NT2/D1 (cell line): ENCODE data around the gene SCYGR6.

Experiments used
- DNase-seq: peaks from one replicate; pipeline ENCODE4 v3.0.0-alpha.2; 2011; ENCODE audit warnings: low read depth, low spot score
- H3K27me3 ChIP-seq: 2 replicates; pipeline ENCODE4 v1.6.0; 2011; ENCODE audit warnings: mild to moderate bottlenecking; ENCODE audit not compliant: insufficient read length, insufficient read depth
- H3K36me3 ChIP-seq: 2 replicates; pipeline ENCODE4 v1.6.1; 2011; ENCODE audit warnings: mild to moderate bottlenecking, low read length, mixed read lengths; ENCODE audit not compliant: insufficient read depth, insufficient read length
- H3K4me1 ChIP-seq: 2 replicates; pipeline ENCODE4 v1.5.1; 2011; ENCODE audit not compliant: insufficient read depth, insufficient read length
- H3K4me3 ChIP-seq: 2 replicates; pipeline ENCODE4 v1.5.1; 2011; ENCODE audit warnings: low read depth; ENCODE audit not compliant: insufficient read length
- H3K9ac ChIP-seq: 2 replicates; pipeline ENCODE4 v1.6.0; 2011; ENCODE audit warnings: low read depth; ENCODE audit not compliant: insufficient read length
- H3K9me3 ChIP-seq: 2 replicates; pipeline ENCODE4 v1.5.1; 2011; ENCODE audit warnings: mild to moderate bottlenecking, low read length; ENCODE audit not compliant: insufficient read depth
- SUZ12 ChIP-seq: IDR thresholded peaks from 2 replicates; pipeline ENCODE4 v1.6.1; 2011; ENCODE audit not compliant: insufficient read length, insufficient read depth; ENCODE audit errors: extremely low read depth
- YY1 ChIP-seq: IDR thresholded peaks from 2 replicates; pipeline ENCODE4 v1.6.1; 2011; ENCODE audit not compliant: insufficient read length, insufficient read depth
- ZNF274 ChIP-seq: IDR thresholded peaks from 2 replicates; pipeline ENCODE4 v1.6.1; 2011; ENCODE audit warnings: mild to moderate bottlenecking, low read depth, low read length

The SCYGR6 gene

DNA sequence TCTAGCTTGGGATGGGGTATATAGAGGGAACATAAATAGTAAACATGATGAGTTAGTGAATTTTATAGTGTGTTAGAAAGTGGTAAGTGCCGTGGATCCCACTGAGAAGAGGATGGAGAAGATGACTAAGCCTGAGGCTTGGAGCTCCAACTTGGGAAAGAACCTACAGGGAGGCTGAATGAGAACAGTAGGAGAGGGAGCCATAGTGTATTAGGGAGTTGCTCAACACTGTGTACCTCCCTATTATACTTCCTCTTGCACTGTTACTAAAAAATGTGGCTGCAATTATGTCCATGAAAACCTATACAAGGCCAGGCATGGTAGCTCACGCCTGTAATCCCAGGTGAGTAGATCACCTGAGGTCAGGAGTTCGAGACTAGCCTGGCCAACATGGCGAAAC, 3.9 kb downstream of the SCYGR6 start:
- TF ChIP-seq ZNF274 (no peak), YY1 (no peak), SUZ12 (no peak)
- no peak for DNase-seq
- no peaks in the 10 kb centered on the region for H3K36me3 ChIP-seq

DNA sequence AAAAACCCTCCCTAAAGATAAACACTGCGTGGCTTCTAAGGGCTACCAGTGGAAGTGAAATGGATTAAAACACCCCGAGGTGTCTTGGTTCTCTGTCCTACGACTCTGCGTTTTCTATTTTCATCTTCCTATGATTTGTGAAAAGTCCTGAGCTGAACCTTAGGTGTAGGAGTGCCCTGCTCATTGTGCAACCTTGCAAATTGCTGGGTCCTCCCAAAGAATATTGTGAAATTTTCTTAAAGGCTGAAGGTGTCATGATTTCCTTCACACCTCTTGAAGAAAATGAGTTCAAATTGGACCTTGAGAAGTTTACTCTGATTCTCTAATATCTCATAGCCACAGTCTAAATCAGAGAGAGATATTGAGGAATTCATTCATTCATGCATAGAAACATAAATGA, 4.9 kb downstream of the SCYGR6 start:
- Histone ChIP-seq H3K4me1 (no peaks in the 10 kb centered on the region), H3K9me3 (no peaks in the 10 kb centered on the region), H3K36me3 (no peaks in the 10 kb centered on the region), H3K27me3 (peaks cover 2% of the 10 kb centered on the region), H3K4me3 (no peak overlapping the region), H3K9ac (no peak overlapping the region)
- DNase-seq, result no peak
- no peak for TF ChIP-seq YY1

More for the DNA sequence above, 3.9 kb downstream of the SCYGR6 start:
- peaks cover 2% of the 10 kb centered on the region for H3K27me3 ChIP-seq
- H3K9me3 ChIP-seq, result no peaks in the 10 kb centered on the region
- no peaks in the 10 kb centered on the region for H3K4me1 ChIP-seq
- no peak overlapping the region for H3K9ac ChIP-seq
- H3K4me3 ChIP-seq, result no peak overlapping the region

DNA sequence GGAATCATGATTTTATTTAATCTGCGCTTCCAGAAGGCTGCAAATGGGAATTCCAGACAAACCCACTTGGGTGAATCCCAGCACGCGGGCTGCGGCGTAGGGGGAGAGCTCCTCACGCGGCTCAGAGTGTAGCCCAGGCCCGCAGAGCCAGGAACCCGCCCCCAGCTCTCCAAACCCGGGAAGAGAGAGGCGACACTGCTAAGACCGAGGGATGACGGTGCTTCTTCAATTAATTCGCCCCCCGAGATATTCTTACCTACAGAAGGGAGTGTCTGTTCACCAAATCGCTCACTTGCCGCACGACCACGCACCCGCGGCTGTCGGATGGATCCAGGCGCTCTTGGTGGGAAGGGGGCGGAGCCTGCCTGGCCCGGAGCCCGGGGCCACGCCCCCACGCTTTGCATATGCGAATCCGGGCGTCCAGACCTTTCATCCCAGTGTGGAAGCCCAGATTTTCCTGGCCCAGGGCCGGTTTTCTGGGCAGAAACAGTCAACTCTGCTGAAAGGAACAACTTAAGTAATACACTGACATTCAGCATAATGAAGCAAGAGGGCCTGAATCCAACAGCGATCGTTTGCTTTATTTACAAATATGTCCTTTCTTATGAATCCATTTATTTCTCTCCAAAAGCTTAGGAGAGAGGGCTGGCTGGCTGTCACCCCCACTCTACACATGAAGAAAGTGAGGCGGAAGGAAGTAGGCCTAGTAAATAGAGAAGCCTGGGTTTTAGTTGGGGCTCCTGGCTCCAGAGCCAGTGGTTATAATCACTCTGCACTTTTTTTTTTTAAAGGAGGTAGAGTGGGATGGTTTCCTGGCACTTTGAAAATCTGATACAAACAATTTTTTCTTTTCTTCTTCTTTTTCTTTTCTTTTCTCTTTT, 6.6 kb downstream of the SCYGR6 start, which contains the start of gene SLC19A3:
Gene SLC19A3, minus strand, starts transcription at position 342 of the 881 bp plus-strand sequence. CDS start 15,710 bp downstream, outside the sequence.
- peak; percentile 82 for DNase-seq
- Histone ChIP-seq H3K36me3 (no peaks in the 10 kb centered on the region), H3K9me3 (no peaks in the 10 kb centered on the region), H3K9ac (peak within 1 kb of the TSS; percentile 57), H3K4me3 (peak within 1 kb of the TSS; percentile 52), H3K27me3 (peaks cover 2% of the 10 kb centered on the region), H3K4me1 (no peaks in the 10 kb centered on the region)
- TF ChIP-seq YY1 (no peak), SUZ12 (no peak), ZNF274 (no peak)

DNA sequence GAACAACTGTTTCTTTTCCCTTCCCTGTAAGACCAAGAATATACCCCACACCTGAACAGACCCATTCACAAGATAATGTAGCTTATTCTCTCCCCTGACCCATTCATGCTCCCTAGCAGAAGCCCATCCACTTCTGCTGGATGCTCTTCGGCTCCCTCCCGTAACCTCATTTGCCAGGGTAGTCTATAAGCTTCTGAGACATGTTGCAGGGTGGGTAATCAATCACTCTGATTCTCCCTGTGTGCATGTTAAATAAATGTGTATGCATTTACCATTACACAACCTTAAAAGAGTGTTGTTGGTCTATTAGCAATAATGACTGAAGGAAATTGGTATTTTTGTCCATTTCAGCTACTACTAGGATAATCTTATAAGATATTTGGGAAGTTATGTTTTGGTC, 8.1 kb downstream of the SCYGR6 start:
- H3K9me3 ChIP-seq, result no peaks in the 10 kb centered on the region

DNA sequence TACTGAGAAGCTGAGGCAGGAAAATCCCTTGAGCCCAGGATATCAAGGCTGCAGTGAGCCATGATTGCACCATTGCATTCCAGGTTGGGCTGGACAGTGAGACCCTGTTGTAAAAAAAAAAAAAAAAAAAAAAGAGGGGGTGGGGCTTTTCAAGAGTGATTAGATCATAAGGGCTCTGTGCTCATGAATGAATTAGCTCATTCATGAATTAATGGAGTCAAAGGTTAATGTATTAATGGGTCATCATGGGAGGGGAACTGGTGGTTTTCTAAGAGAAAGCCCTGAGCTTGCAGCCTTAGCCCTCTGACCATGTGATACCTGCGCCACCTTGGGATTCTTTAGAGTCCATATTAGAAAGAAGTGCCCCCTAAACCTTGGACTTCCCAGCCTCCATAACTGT, 11.3 kb downstream of the SCYGR6 start:
- Histone ChIP-seq H3K4me3 (no peak overlapping the region), H3K9me3 (peaks cover 6% of the 10 kb centered on the region; the same call in 1 of the 2 replicates), H3K27me3 (peaks cover 2% of the 10 kb centered on the region), H3K36me3 (no peaks in the 10 kb centered on the region), H3K4me1 (no peaks in the 10 kb centered on the region), H3K9ac (no peak overlapping the region)
- TF ChIP-seq SUZ12, result no peak
- no peak for TF ChIP-seq YY1
- no peak for TF ChIP-seq ZNF274
- no peak for DNase-seq

More for the DNA sequence above, 8.1 kb downstream of the SCYGR6 start:
- H3K27me3 ChIP-seq, result peaks cover 2% of the 10 kb centered on the region
- no peak overlapping the region for H3K9ac ChIP-seq
- H3K4me1 ChIP-seq, result no peaks in the 10 kb centered on the region
- H3K36me3 ChIP-seq, result no peaks in the 10 kb centered on the region
- no peak for DNase-seq
- H3K4me3 ChIP-seq, result no peak overlapping the region
- TF ChIP-seq YY1, result no peak
- TF ChIP-seq SUZ12, result no peak
- TF ChIP-seq ZNF274, result no peak

DNA sequence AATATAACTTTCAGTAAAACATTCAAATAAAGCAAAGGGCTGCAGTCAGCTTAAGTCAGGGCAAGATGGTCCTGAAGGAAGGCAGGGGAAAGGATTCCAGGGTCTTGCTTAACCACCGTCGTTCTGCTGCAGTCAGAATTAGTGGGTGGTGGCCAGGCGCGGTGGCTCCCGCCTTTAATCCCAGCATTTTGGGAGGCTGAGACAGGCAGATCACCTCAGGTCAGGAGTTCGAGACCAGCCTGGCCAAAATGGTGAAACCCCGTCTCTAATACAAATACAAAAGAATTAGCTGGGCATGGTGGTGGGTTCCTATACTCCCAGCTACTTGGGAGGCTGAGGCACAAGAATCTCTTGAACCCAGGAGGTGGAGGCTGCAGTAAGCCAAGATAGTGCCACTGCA, 13.6 kb downstream of the SCYGR6 start:
- Histone ChIP-seq H3K4me1 (no peaks in the 10 kb centered on the region), H3K27me3 (no peaks in the 10 kb centered on the region), H3K4me3 (no peak overlapping the region), H3K9me3 (peaks cover 6% of the 10 kb centered on the region; the same call in 1 of the 2 replicates), H3K36me3 (peaks cover 5% of the 10 kb centered on the region), H3K9ac (no peak overlapping the region)
- TF ChIP-seq YY1 (no peak), SUZ12 (no peak), ZNF274 (no peak)
- no peak for DNase-seq

DNA sequence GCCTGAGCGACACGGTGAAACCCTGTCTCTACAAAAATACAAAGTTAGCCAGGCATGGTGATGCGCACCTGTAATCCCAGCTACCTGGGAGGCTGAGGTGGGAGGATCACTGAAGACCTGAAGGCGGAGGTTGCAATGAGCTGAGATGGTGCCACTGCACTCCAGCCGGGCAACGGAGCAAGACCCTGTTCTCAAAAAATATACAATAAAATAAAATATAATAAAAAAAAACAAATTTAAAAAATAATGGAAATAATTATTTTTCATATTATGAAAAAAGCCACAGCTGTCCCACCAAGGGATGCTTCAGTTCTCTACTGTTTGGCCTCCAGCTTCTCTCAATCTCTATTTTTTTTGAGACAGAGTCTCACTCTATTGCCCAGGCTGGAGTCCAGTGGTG, 17.2 kb downstream of the SCYGR6 start:
- no peak overlapping the region for H3K4me3 ChIP-seq
- H3K27me3 ChIP-seq, result no peaks in the 10 kb centered on the region
- no peaks in the 10 kb centered on the region for H3K4me1 ChIP-seq
- peaks cover 5% of the 10 kb centered on the region for H3K36me3 ChIP-seq
- H3K9me3 ChIP-seq, result peaks cover 6% of the 10 kb centered on the region; the same call in 1 of the 2 replicates
- TF ChIP-seq SUZ12, result no peak
- TF ChIP-seq ZNF274, result no peak
- TF ChIP-seq YY1, result no peak
- no peak overlapping the region for H3K9ac ChIP-seq
- DNase-seq, result no peak
